ENCODE data around the gene HSPBP1.

GRCh38 chr19:55261671-55262126 is 18.2 kb downstream of the HSPBP1 start:
- no peak for TF ChIP-seq CTCF (IDR thresholded peaks at IDR 0.05 in 4 of 5, conservative IDR thresholded peaks at IDR 0.05 in 1 of 5)
- TF ChIP-seq POLR2A (IDR thresholded peaks at IDR 0.05), result no peak
